Trophoblast cell (in vitro differentiated cells and primary cell): ENCODE results near the gene TMEM11.

Experiments used
- DNase-seq, 2 donors: peaks; one replicate each; pipeline ENCODE4 v3.0.0-alpha.2; 2016
- H2AFZ ChIP-seq: 2 replicates; pipeline ENCODE4 v1.6.1; 2013; ENCODE audit warnings: low read length, moderate library complexity, mild to moderate bottlenecking; ENCODE audit not compliant: insufficient read depth, poor library complexity
- H2AK5ac ChIP-seq: 2 replicates; pipeline ENCODE4 v1.6.1; 2013; ENCODE audit warnings: mild to moderate bottlenecking, low read length
- H2BK120ac ChIP-seq: 2 replicates; pipeline ENCODE4 v1.6.1; 2013; ENCODE audit warnings: low read length, mild to moderate bottlenecking, moderate library complexity; ENCODE audit not compliant: insufficient read depth, poor library complexity
- H2BK12ac ChIP-seq: 2 replicates; pipeline ENCODE4 v1.6.1; 2013; ENCODE audit warnings: mild to moderate bottlenecking, low read length, moderate library complexity
- H2BK5ac ChIP-seq: 2 replicates; pipeline ENCODE4 v1.6.1; 2013; ENCODE audit warnings: low read length, low read depth, moderate library complexity, mild to moderate bottlenecking; ENCODE audit not compliant: poor library complexity
- H3K14ac ChIP-seq: 2 replicates; pipeline ENCODE4 v1.6.1; 2013; ENCODE audit warnings: mild to moderate bottlenecking, low read length
- H3K18ac ChIP-seq: 2 replicates; pipeline ENCODE4 v1.6.1; 2013; ENCODE audit warnings: mild to moderate bottlenecking, low read length
- H3K23ac ChIP-seq: 2 replicates; pipeline ENCODE4 v1.6.1; 2013; ENCODE audit warnings: low read length
- H3K27ac ChIP-seq: 2 replicates; pipeline ENCODE4 v1.5.1; 2013; ENCODE audit warnings: low read depth, mild to moderate bottlenecking, inconsistent platforms, low read length, moderate library complexity
- H3K27me3 ChIP-seq: 2 replicates; pipeline ENCODE4 v1.6.1; 2013; ENCODE audit warnings: inconsistent platforms, mild to moderate bottlenecking, low read length, moderate library complexity; ENCODE audit not compliant: insufficient read depth
- H3K36me3 ChIP-seq, 2 experiments: 1 replicate in 1 of 2; 2 replicates in 1 of 2; pipeline ENCODE4 v1.6.1; 2013; ENCODE audit warnings: low read length in 2 of 2, mild to moderate bottlenecking in 2 of 2, moderate library complexity in 1 of 2; ENCODE audit not compliant: insufficient read depth in 2 of 2, control insufficient read depth in 1 of 2
- H3K4ac ChIP-seq: 2 replicates; pipeline ENCODE4 v1.6.1; 2013; ENCODE audit warnings: low read depth, mild to moderate bottlenecking, low read length, moderate library complexity
- H3K4me1 ChIP-seq, 2 experiments: 1 replicate in 1 of 2; 2 replicates in 1 of 2; pipeline ENCODE4 v1.6.1; 2013; ENCODE audit warnings: low read length in 2 of 2, mild to moderate bottlenecking in 2 of 2, moderate library complexity in 1 of 2; ENCODE audit not compliant: insufficient read depth in 2 of 2, control insufficient read depth in 1 of 2
- H3K4me2 ChIP-seq: 2 replicates; pipeline ENCODE4 v1.6.1; 2013; ENCODE audit warnings: inconsistent platforms, mild to moderate bottlenecking, low read length, moderate library complexity
- H3K4me3 ChIP-seq: 2 replicates; pipeline ENCODE4 v1.5.1; 2013; ENCODE audit warnings: mild to moderate bottlenecking, low read depth, low read length, inconsistent platforms
- H3K79me1 ChIP-seq: one replicate; pipeline ENCODE4 v1.6.1; 2013; ENCODE audit warnings: low read length
- H3K79me2 ChIP-seq: 2 replicates; pipeline ENCODE4 v1.6.1; 2013; ENCODE audit warnings: low read length, mild to moderate bottlenecking; ENCODE audit not compliant: control insufficient read depth, insufficient read depth, poor library complexity
- H3K9ac ChIP-seq: 2 replicates; pipeline ENCODE4 v1.6.1; 2013; ENCODE audit warnings: mild to moderate bottlenecking, low read length
- H3K9me3 ChIP-seq: 2 replicates; pipeline ENCODE4 v1.6.1; 2013; ENCODE audit warnings: low read depth, mild to moderate bottlenecking, control low read depth, inconsistent platforms, low read length; ENCODE audit not compliant: insufficient read depth
- H4K12ac ChIP-seq: 2 replicates; pipeline ENCODE4 v1.6.1; 2013; ENCODE audit warnings: low read depth, mild to moderate bottlenecking, low read length, moderate library complexity
- H4K8ac ChIP-seq: 2 replicates; pipeline ENCODE4 v1.6.1; 2013; ENCODE audit warnings: low read depth, mild to moderate bottlenecking, low read length, moderate library complexity
- H4K91ac ChIP-seq: one replicate; pipeline ENCODE4 v1.6.1; 2013; ENCODE audit warnings: low read depth, mild to moderate bottlenecking, low read length, moderate library complexity
- WGBS: extraction: QIAGEN DNeasy Blood & Tissue Kit; methylation state at CpG from one replicate; pipeline ENCODE4 v1.1.7; 2013; ENCODE audit warnings: missing lambda C conversion rate; ENCODE audit not compliant: insufficient read length, insufficient coverage; ENCODE audit errors: extremely low coverage; 5-methylcytosine and 5-hydroxymethylcytosine counted together

TMEM11 gene

GRCh38 chr17:21201298-21201595 is 12.7 kb downstream of the TMEM11 start:
- Histone ChIP-seq H3K4me1 (peaks cover 10 to 17% of the 10 kb centered on the region in 2 experiments), H3K27me3 (no peaks in the 10 kb centered on the region), H4K91ac (no peak overlapping the region), H3K36me3 (peaks cover 24 to 30% of the 10 kb centered on the region in 2 experiments), H4K8ac (no peak overlapping the region), H3K9me3 (peaks cover 2% of the 10 kb centered on the region), H2BK5ac (no peak overlapping the region), H3K79me2 (peaks cover 7% of the 10 kb centered on the region), H2BK120ac (no peak overlapping the region), H3K23ac (no peak overlapping the region), H3K27ac (no peak overlapping the region), H3K18ac (no peak overlapping the region), H3K4me2 (no peak overlapping the region), H2AK5ac (no peak overlapping the region), H3K9ac (no peak overlapping the region), H2AFZ (no peak overlapping the region), H3K4ac (peak overlapping the region; percentile 23), H3K14ac (no peak overlapping the region), H3K79me1 (no peaks in the 10 kb centered on the region), H2BK12ac (no peak overlapping the region), H4K12ac (no peak overlapping the region), H3K4me3 (no peak overlapping the region)
- DNase-seq = no peak
- WGBS = no CpG with 5 or more reads among the region's 5 CpGs

GRCh38 chr17:21200590-21201297 is 13.2 kb downstream of the TMEM11 start:
- Histone ChIP-seq H3K23ac (no peak overlapping the region), H2BK12ac (no peak overlapping the region), H4K91ac (no peak overlapping the region), H3K79me1 (no peaks in the 10 kb centered on the region), H3K27me3 (no peaks in the 10 kb centered on the region), H4K12ac (no peak overlapping the region), H2BK5ac (no peak overlapping the region), H3K4me2 (no peak overlapping the region), H3K14ac (no peak overlapping the region), H4K8ac (no peak overlapping the region), H3K18ac (peak overlapping the region; percentile 35), H3K79me2 (peaks cover 7% of the 10 kb centered on the region), H2AK5ac (no peak overlapping the region), H3K4me1 (peaks cover 13 to 18% of the 10 kb centered on the region in 2 experiments), H3K27ac (no peak overlapping the region), H2BK120ac (no peak overlapping the region), H3K4me3 (no peak overlapping the region), H3K4ac (peak overlapping the region; percentile 42), H3K36me3 (peaks cover 24 to 30% of the 10 kb centered on the region in 2 experiments), H3K9me3 (peaks cover 3% of the 10 kb centered on the region), H2AFZ (no peak overlapping the region), H3K9ac (no peak overlapping the region)
- no peak for DNase-seq
- WGBS = no CpG with 5 or more reads among the region's 15 CpGs

GRCh38 chr17:21199856-21200255 is 14.1 kb downstream of the TMEM11 start:
- H3K27me3 ChIP-seq = no peaks in the 10 kb centered on the region
- H3K18ac ChIP-seq = no peak overlapping the region
- H3K14ac ChIP-seq = no peak overlapping the region
- no peak overlapping the region for H3K4ac ChIP-seq
- H3K4me1 ChIP-seq = peaks cover 13 to 16% of the 10 kb centered on the region in 2 experiments
- H2BK120ac ChIP-seq = no peak overlapping the region
- no peak overlapping the region for H3K9ac ChIP-seq
- no peak overlapping the region for H4K12ac ChIP-seq
- peaks cover 5% of the 10 kb centered on the region for H3K9me3 ChIP-seq
- H3K23ac ChIP-seq = no peak overlapping the region
- no peak overlapping the region for H3K27ac ChIP-seq
- no peak overlapping the region for H3K4me2 ChIP-seq
- H4K91ac ChIP-seq = no peak overlapping the region
- no peak overlapping the region for H2BK12ac ChIP-seq
- H2AK5ac ChIP-seq = no peak overlapping the region
- H2BK5ac ChIP-seq = no peak overlapping the region
- WGBS = no CpG with 5 or more reads among the region's 10 CpGs
- no peak for DNase-seq
- H3K36me3 ChIP-seq = peaks cover 24 to 25% of the 10 kb centered on the region in 2 experiments
- H3K4me3 ChIP-seq = no peak overlapping the region
- no peaks in the 10 kb centered on the region for H3K79me1 ChIP-seq
- peaks cover 4% of the 10 kb centered on the region for H3K79me2 ChIP-seq
- H4K8ac ChIP-seq = no peak overlapping the region
- H2AFZ ChIP-seq = no peak overlapping the region

- H3K4me1 ChIP-seq = peaks cover 13 to 18% of the 10 kb centered on the region in 2 experiments
These were observed 14.7 kb downstream of the TMEM11 start for GRCh38 chr17:21199311-21199710.

More at GRCh38 chr17:21199311-21199710, 14.7 kb downstream of the TMEM11 start:
- Histone ChIP-seq H3K27me3 (no peaks in the 10 kb centered on the region), H3K4ac (no peak overlapping the region), H2BK5ac (no peak overlapping the region), H3K9ac (no peak overlapping the region), H3K9me3 (peaks cover 5% of the 10 kb centered on the region), H3K18ac (no peak overlapping the region), H2BK120ac (no peak overlapping the region), H2AK5ac (no peak overlapping the region), H3K4me2 (no peak overlapping the region), H4K91ac (no peak overlapping the region), H4K12ac (no peak overlapping the region), H3K14ac (no peak overlapping the region), H3K36me3 (peaks cover 23 to 24% of the 10 kb centered on the region in 2 experiments), H2AFZ (no peak overlapping the region), H2BK12ac (no peak overlapping the region), H3K79me2 (peaks cover 2% of the 10 kb centered on the region), H3K23ac (no peak overlapping the region), H3K27ac (no peak overlapping the region), H3K79me1 (no peaks in the 10 kb centered on the region), H3K4me3 (no peak overlapping the region), H4K8ac (no peak overlapping the region)
- no CpG with 5 or more reads among the region's 9 CpGs for WGBS
- DNase-seq = peak; percentile 55 to 60
